K562 (cell line): ENCODE data around the gene S100A2. TPM values are rescaled to one million over a fixed set of nuclear protein-coding genes. Genes with fewer than 3 reads are reported as not detected.
A peak's percentile ranks its signal among the peaks of the same experiment; 100 is the strongest.

Source experiments
- AFF1 ChIP-seq, 2 experiments: fragments of 450-650 bp; IDR thresholded peaks; 2 replicates each; pipeline ENCODE4 v1.6.1; 2018; ENCODE audit warnings: mild to moderate bottlenecking in 2 of 2, low read depth in 1 of 2; ENCODE audit not compliant: partially characterized antibody in 2 of 2
- ARID1B ChIP-seq: fragments of 450-650 bp; IDR thresholded peaks from 2 replicates; pipeline ENCODE4 v1.6.1; 2016; ENCODE audit warnings: antibody characterized with exemption, mild to moderate bottlenecking, inconsistent platforms
- ATF6 ChIP-seq: sonication (generic); formaldehyde crosslinking; IDR thresholded peaks from 2 replicates; pipeline ENCODE4 v1.4.0; 2020; ENCODE audit warnings: mild to moderate bottlenecking, missing genetic modification reagents
- BRF1 ChIP-seq: IDR thresholded peaks from 3 replicates; pipeline ENCODE4 v1.6.1; 2011; ENCODE audit warnings: borderline replicate concordance, mild to moderate bottlenecking; ENCODE audit not compliant: insufficient read length; ENCODE audit errors: extremely low read depth
- CHCHD3 ChIP-seq: fragments of 250-450 bp; sonication (Bioruptor Pico); IDR thresholded peaks from 2 replicates; pipeline ENCODE4 v2.1.2; 2022; ENCODE audit warnings: mild to moderate bottlenecking
- COPS2 ChIP-seq: fragments of 450-650 bp; conservative IDR thresholded peaks from 2 replicates; pipeline ENCODE4 v1.6.1; 2016; ENCODE audit warnings: mild to moderate bottlenecking, moderate library complexity
- ESRRA ChIP-seq: fragments of 450-650 bp; IDR thresholded peaks from 2 replicates; pipeline ENCODE4 v1.6.1; 2014; ENCODE audit warnings: low read depth, mild to moderate bottlenecking, moderate library complexity, borderline replicate concordance
- EWSR1 ChIP-seq: fragments of 450-650 bp; IDR thresholded peaks from 2 replicates; pipeline ENCODE4 v1.6.1; 2018; ENCODE audit warnings: borderline replicate concordance, mild to moderate bottlenecking, low read depth, moderate library complexity; ENCODE audit not compliant: partially characterized antibody
- FOXJ3 ChIP-seq: sonication (generic); formaldehyde crosslinking; IDR thresholded peaks from 2 replicates; pipeline ENCODE4 v1.4.0; 2020; ENCODE audit warnings: mild to moderate bottlenecking, missing genetic modification reagents
- FOXP4 ChIP-seq: sonication (generic); formaldehyde crosslinking; IDR thresholded peaks from 2 replicates; pipeline ENCODE4 v1.8.0; 2022; ENCODE audit warnings: mild to moderate bottlenecking, missing genetic modification reagents, borderline replicate concordance
- HCFC1 ChIP-seq: IDR thresholded peaks from 2 replicates; pipeline ENCODE4 v1.6.1; 2012; ENCODE audit warnings: low read depth, low read length, improper control_type of control experiment
- HES1 ChIP-seq: fragments of 450-650 bp; IDR thresholded peaks from 2 replicates; pipeline ENCODE4 v1.6.1; 2016; ENCODE audit warnings: low read depth, mild to moderate bottlenecking, moderate library complexity
- HOMEZ ChIP-seq: fragments of 250-450 bp; sonication (Bioruptor Pico); IDR thresholded peaks from 2 replicates; pipeline ENCODE4 v1.4.0; 2020; ENCODE audit warnings: mild to moderate bottlenecking, moderate library complexity
- ILF3 ChIP-seq: fragments of 450-650 bp; IDR thresholded peaks from 2 replicates; pipeline ENCODE4 v1.6.1; 2018; ENCODE audit warnings: antibody characterized with exemption, mild to moderate bottlenecking, moderate library complexity, borderline replicate concordance
- KLF10 ChIP-seq: fragments of 250-450 bp; sonication (Bioruptor Pico); IDR thresholded peaks from 2 replicates; pipeline ENCODE4 v1.6.1; 2021; ENCODE audit warnings: matching md5 sums
- LARP7 ChIP-seq: fragments of 450-650 bp; IDR thresholded peaks from 2 replicates; pipeline ENCODE4 v1.6.1; 2016
- POLR2AphosphoS5 ChIP-seq: IDR thresholded peaks from 2 replicates; pipeline ENCODE4 v1.6.1; 2011; ENCODE audit warnings: mild to moderate bottlenecking, low read depth, low read length, moderate library complexity; ENCODE audit not compliant: control insufficient read depth, insufficient read depth
- SMARCA4 ChIP-seq: fragments of 450-650 bp; IDR thresholded peaks from 2 replicates; pipeline ENCODE4 v1.6.1; 2016
- polyA plus RNA-seq, 8 experiments: library from polyadenylated mRNA; depleted of rRNA in 4 of 8; stranded (reverse) in 5 of 8; unstranded in 3 of 8; fragments of >200 nt; fragmentation: Nextera tagmentation in 2 of 8; fragmentation: Illumina TruSeq in 1 of 8; extraction: Ambion mirVana in 2 of 8; extraction: Trizol in 1 of 8; gene quantifications; 2 replicates each; pipeline versions ENCODE4 v1.2.1 to v1.2.3, GENCODE V29; 2011 to 2014; ENCODE audit warnings: inconsistent platforms in 1 of 8, missing spikeins in 1 of 8
- total RNA-seq, 7 experiments: library from RNA; depleted of rRNA in 6 of 7; stranded (reverse); fragments of >200 nt in 6 of 7; fragmentation: Illumina TruSeq in 2 of 7; extraction: Trizol in 2 of 7; gene quantifications; 2 replicates each; pipeline versions ENCODE4 v1.2.1 to v1.2.3, GENCODE V29; 2011 to 2021; ENCODE audit warnings: low replicate concordance in 1 of 7

Gene S100A2
- total and polyA plus RNA-seq, 9 of the 15 experiments (the other 6 are each of a cell fraction or from before 2014, with no cell fraction given): 0.28 to 0.65 (median 0.44) TPM; not detected in 4

- no peak for TF ChIP-seq AFF1 (IDR thresholded peaks at IDR 0.05; ENCODE audit: low read depth in 1 of 2, partially characterized antibody in 2 of 2)
- no peak for TF ChIP-seq BRF1
- TF ChIP-seq FOXJ3 (CRISPR knock-in tag): no peak
- TF ChIP-seq HES1: no peak
- TF ChIP-seq CHCHD3: no peak
- no peak for TF ChIP-seq ATF6
- TF ChIP-seq HOMEZ (CRISPR knock-in tag): no peak
- TF ChIP-seq COPS2: no peak
- no peak; the same call in 1 of the 2 replicates for TF ChIP-seq ARID1B
- TF ChIP-seq SMARCA4: no peak
- no peak for TF ChIP-seq LARP7
- no peak for TF ChIP-seq KLF10 (CRISPR knock-in tag)
- no peak for TF ChIP-seq POLR2AphosphoS5
- no peak for TF ChIP-seq FOXP4 (CRISPR knock-in tag)
- no peak for TF ChIP-seq EWSR1
- TF ChIP-seq ILF3: no peak
- no peak for TF ChIP-seq HCFC1
- peak; percentile 83 for TF ChIP-seq ESRRA
Measured at GRCh38 chr1:153538315-153538821, 27.3 kb downstream of the S100A2 start (continued).
